ENCODE measurements around the gene GPN2. TPM values are rescaled to one million over a fixed set of nuclear protein-coding genes. Genes with fewer than 3 reads are reported as not detected.
A peak's percentile ranks its signal among the peaks of the same experiment; 100 is the strongest.

GPN2 gene
- total RNA-seq, 2 donors from 2014 or later, result 4.7 to 7.2 TPM

DNA sequence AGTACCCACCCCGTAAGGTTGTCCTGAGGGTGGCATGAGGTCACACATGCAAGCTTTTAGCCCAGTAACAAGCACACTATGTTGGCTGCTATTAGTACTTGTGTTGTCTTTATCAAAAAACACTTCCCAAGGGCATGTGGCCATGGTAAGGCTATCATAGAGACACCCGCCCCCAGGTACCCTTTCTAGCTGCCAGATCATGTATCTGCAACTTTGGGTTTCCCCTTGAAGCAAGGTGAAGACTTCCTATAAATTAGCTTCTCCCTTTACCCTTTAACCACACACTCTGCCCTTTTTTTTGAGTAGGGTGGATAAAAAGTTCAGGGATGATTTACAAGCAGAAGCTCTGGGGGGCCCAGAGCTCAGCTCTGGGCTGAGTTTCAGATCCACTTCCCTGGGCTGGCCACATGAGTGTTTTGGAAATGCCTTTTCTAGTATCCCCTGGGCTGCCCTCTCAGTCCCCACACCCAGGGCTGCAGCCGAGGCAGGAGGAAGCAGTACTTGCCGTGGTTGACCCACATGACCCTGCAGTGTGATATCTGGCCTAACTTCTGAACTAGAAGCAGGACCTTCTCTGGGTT lies 61.6 kb downstream of the GPN2 start:
- Histone ChIP-seq H3K4me1 (peaks cover 0 to 43% of the 10 kb centered on the region in 2 donors), H3K4me3 (no peak overlapping the region)

DNA sequence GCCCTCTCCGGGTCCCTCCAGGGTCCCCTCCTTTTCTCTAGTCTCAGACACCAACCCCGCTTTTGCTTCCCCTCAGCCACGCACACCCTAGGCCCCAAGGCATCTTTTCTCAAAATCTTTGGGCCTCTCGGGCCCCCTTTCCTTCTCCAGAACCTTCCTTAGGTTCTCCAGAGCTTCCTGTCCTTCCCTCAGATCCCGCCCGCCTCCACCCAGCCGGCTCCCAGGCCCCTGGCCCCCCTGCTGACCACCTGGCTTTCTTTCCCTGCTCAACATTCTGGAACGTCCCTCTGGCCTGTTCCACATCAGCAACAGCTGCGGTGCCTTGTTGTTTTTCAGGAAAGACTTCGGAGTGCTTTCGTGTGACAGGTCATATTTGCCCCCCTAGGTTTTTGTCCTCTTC lies 62.4 kb downstream of the GPN2 start:
- H3K36me3 ChIP-seq, result peaks cover 11% of the 10 kb centered on the region
- DNase-seq (ENCODE audit: low spot score), result no peak
- H3K4me1 ChIP-seq, result peaks cover 0 to 43% of the 10 kb centered on the region in 2 donors
- H3K27me3 ChIP-seq, result no peaks in the 10 kb centered on the region
- peak overlapping the region; percentile 85 for H3K27ac ChIP-seq
- peak overlapping the region; percentile 84 to 86 for H3K4me3 ChIP-seq
- H3K9me3 ChIP-seq, result no peaks in the 10 kb centered on the region
- TF ChIP-seq, protein P1, sequence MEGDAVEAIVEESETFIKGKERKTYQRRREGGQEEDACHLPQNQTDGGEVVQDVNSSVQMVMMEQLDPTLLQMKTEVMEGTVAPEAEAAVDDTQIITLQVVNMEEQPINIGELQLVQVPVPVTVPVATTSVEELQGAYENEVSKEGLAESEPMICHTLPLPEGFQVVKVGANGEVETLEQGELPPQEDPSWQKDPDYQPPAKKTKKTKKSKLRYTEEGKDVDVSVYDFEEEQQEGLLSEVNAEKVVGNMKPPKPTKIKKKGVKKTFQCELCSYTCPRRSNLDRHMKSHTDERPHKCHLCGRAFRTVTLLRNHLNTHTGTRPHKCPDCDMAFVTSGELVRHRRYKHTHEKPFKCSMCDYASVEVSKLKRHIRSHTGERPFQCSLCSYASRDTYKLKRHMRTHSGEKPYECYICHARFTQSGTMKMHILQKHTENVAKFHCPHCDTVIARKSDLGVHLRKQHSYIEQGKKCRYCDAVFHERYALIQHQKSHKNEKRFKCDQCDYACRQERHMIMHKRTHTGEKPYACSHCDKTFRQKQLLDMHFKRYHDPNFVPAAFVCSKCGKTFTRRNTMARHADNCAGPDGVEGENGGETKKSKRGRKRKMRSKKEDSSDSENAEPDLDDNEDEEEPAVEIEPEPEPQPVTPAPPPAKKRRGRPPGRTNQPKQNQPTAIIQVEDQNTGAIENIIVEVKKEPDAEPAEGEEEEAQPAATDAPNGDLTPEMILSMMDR (IDR thresholded peaks at IDR 0.05), result no peak

More for the DNA sequence above, 61.6 kb downstream of the GPN2 start:
- TF ChIP-seq, protein P1 (IDR thresholded peaks at IDR 0.05), result no peak
- Histone ChIP-seq H3K27me3 (no peaks in the 10 kb centered on the region), H3K9me3 (no peaks in the 10 kb centered on the region), H3K27ac (peak overlapping the region; percentile 85), H3K36me3 (peaks cover 20% of the 10 kb centered on the region)
- no peak for DNase-seq (ENCODE audit: low spot score)

DNA sequence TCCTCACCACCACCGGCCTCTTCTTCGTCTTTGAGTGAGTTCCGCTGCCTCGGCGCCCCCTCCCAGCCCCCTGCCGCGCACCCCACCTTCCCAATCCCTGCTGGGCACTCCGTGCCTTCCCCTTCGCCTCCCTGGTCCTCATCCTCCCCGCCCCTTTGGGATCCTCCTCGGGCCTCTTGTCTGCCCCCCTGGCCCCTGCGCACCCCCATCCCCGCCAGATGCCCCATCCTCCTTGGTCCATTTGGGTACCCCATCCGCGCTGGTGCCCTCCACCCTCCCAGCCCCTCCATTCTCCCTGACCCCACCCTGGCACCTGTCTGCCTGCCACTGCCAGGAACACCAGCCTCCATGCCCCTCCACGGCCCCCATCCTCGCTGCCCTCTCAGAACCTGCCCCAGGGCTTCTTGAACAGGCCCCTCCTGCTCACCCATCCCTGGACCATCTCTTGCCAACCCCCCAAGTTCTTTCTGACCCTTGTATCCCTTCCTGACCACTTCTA lies 62.9 kb downstream of the GPN2 start:
- peaks cover 6% of the 10 kb centered on the region for H3K36me3 ChIP-seq
- no peaks in the 10 kb centered on the region for H3K27me3 ChIP-seq
- no peak for DNase-seq (ENCODE audit: low spot score)
- H3K4me1 ChIP-seq, result peaks cover 0 to 43% of the 10 kb centered on the region in 2 donors
- H3K4me3 ChIP-seq, result peak overlapping the region; percentile 84 to 86
- no peaks in the 10 kb centered on the region for H3K9me3 ChIP-seq
- peak overlapping the region; percentile 85 for H3K27ac ChIP-seq
- TF ChIP-seq, protein P1 (IDR thresholded peaks at IDR 0.05), result no peak

DNA sequence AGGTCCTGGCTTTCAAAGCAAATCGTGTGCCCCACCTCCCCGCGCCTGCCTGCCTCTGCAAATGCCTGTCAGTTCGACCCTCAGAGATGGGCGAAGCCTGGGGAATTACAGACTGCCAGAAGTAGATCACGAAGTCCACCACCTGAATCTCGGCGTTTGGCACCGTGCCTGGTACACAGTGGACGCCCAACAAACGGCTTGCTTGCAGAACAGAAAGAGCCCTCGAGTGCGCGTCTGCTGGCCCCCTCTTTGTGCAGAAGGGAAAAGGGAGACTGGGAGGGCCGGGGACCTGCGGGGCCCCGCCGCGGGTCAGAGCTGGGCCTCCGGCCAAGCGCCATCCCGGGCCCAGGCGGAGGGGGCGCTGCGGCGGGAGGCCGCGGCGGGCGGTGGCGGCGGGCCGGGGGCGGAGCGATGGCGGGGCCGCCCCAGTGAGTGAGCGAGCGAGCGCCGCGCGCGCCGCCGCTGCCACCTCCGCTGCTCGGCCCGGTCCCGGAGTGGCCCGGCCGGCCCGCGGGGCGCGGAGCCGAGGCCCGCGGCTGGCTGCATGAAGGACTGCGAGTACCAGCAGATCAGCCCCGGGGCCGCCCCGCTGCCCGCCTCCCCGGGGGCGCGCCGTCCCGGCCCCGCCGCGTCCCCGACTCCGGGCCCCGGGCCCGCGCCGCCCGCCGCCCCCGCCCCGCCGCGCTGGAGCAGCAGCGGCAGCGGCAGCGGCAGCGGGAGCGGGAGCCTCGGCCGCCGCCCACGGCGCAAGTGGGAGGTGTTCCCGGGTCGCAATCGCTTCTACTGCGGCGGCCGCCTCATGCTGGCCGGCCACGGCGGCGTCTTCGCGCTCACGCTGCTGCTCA lies 63.6 kb downstream of the GPN2 start, which contains the start of gene ZDHHC18:
ZDHHC18 (plus strand) TSS at position 428 of the 845 bp plus-strand sequence; CDS start at position 545, 117 bp downstream.
- peak; percentile 62 for DNase-seq (ENCODE audit: low spot score)
- peak within 1 kb of the TSS; percentile 84 to 86 for H3K4me3 ChIP-seq
- TF ChIP-seq, protein P1 (IDR thresholded peaks at IDR 0.05), result peak; percentile 60 to 61
- no peaks in the 10 kb centered on the region for H3K9me3 ChIP-seq
- H3K27ac ChIP-seq, result peak within 1 kb of the TSS; percentile 85
- no peaks in the 10 kb centered on the region for H3K27me3 ChIP-seq
- no peaks in the 10 kb centered on the region for H3K36me3 ChIP-seq
- peaks cover 0 to 43% of the 10 kb centered on the region in 2 donors for H3K4me1 ChIP-seq

Other genes starting within 250 kb of the GPN2 start
- gene ARID1A, start 194.3 kb downstream of the GPN2 start, total RNA-seq, result 10 to 100 TPM; 32.7 to 48.8 TPM
- gene PIGV, start 102.3 kb downstream of the GPN2 start, total RNA-seq, result 10 to 100 TPM in 1 of 2 donors, 1 to 10 TPM in 1; 6.4 to 13.8 TPM
- gene ZDHHC18, start 63.6 kb downstream of the GPN2 start, total RNA-seq, result 10 to 100 TPM; 19.8 to 22.5 TPM
- gene SFN, start 27.1 kb downstream of the GPN2 start, total RNA-seq, result under 1 TPM in 1 of 2 donors, not detected in 1; 0.51 TPM
- gene GPATCH3, start 10.2 kb upstream of the GPN2 start, total RNA-seq, result 1 to 10 TPM; 6.2 to 8.3 TPM
- 10 to 100 TPM; 10.6 to 19.0 TPM for gene NR0B2, start 23.7 kb upstream of the GPN2 start, total RNA-seq
- 10 to 100 TPM; 66.7 to 82.3 TPM for gene NUDC, start 31.5 kb upstream of the GPN2 start, total RNA-seq
- gene KDF1, start 70.2 kb upstream of the GPN2 start, total RNA-seq, result under 1 TPM; 0.26 to 0.86 TPM
- 100 to 1,000 TPM in 1 of 2 donors, 10 to 100 TPM in 1; 72.5 to 151 TPM for gene TRNP1, start 103.4 kb upstream of the GPN2 start, total RNA-seq
- 10 to 100 TPM; 31.6 to 34.8 TPM for gene TENT5B, start 122.6 kb upstream of the GPN2 start, total RNA-seq

All from right atrium auricular region (tissue), 2 donors.